NT2/D1 (cell line): ENCODE data around the gene BST2.
"Not testable (repeated sequence)": the region's sequence is repeated elsewhere in the genome, so short reads cannot be mapped to it uniquely, and the experiment has no call there.

Source experiments
- DNase-seq: peaks from one replicate; pipeline ENCODE4 v3.0.0-alpha.2; 2011; ENCODE audit warnings: low read depth, low spot score
- H3K27me3 ChIP-seq: 2 replicates; pipeline ENCODE4 v1.6.0; 2011; ENCODE audit warnings: mild to moderate bottlenecking; ENCODE audit not compliant: insufficient read length, insufficient read depth
- H3K36me3 ChIP-seq: 2 replicates; pipeline ENCODE4 v1.6.1; 2011; ENCODE audit warnings: mild to moderate bottlenecking, low read length, mixed read lengths; ENCODE audit not compliant: insufficient read depth, insufficient read length
- H3K4me1 ChIP-seq: 2 replicates; pipeline ENCODE4 v1.5.1; 2011; ENCODE audit not compliant: insufficient read depth, insufficient read length
- H3K4me3 ChIP-seq: 2 replicates; pipeline ENCODE4 v1.5.1; 2011; ENCODE audit warnings: low read depth; ENCODE audit not compliant: insufficient read length
- H3K9ac ChIP-seq: 2 replicates; pipeline ENCODE4 v1.6.0; 2011; ENCODE audit warnings: low read depth; ENCODE audit not compliant: insufficient read length
- H3K9me3 ChIP-seq: 2 replicates; pipeline ENCODE4 v1.5.1; 2011; ENCODE audit warnings: mild to moderate bottlenecking, low read length; ENCODE audit not compliant: insufficient read depth
- SUZ12 ChIP-seq: IDR thresholded peaks from 2 replicates; pipeline ENCODE4 v1.6.1; 2011; ENCODE audit not compliant: insufficient read length, insufficient read depth; ENCODE audit errors: extremely low read depth
- YY1 ChIP-seq: IDR thresholded peaks from 2 replicates; pipeline ENCODE4 v1.6.1; 2011; ENCODE audit not compliant: insufficient read length, insufficient read depth
- ZNF274 ChIP-seq: IDR thresholded peaks from 2 replicates; pipeline ENCODE4 v1.6.1; 2011; ENCODE audit warnings: mild to moderate bottlenecking, low read depth, low read length

BST2 gene

GRCh38 chr19:17380426-17381138 lies 24.8 kb downstream of the BST2 start:
- H3K4me1 ChIP-seq, result peaks cover 15% of the 10 kb centered on the region
- H3K4me3 ChIP-seq, result no peak overlapping the region
- H3K9ac ChIP-seq, result no peak overlapping the region
- H3K9me3 ChIP-seq, result peaks cover 8% of the 10 kb centered on the region; the same call in 1 of the 2 replicates
- TF ChIP-seq ZNF274, result no peak
- TF ChIP-seq SUZ12, result no peak
- TF ChIP-seq YY1, result no peak
- DNase-seq, result no peak
- H3K27me3 ChIP-seq, result no peaks in the 10 kb centered on the region
- H3K36me3 ChIP-seq, result no peaks in the 10 kb centered on the region

GRCh38 chr19:17379221-17379631 lies 26.2 kb downstream of the BST2 start:
- Histone ChIP-seq H3K9ac (no peak overlapping the region), H3K9me3 (peaks cover 8% of the 10 kb centered on the region; the same call in 1 of the 2 replicates), H3K27me3 (no peaks in the 10 kb centered on the region), H3K4me1 (peaks cover 13% of the 10 kb centered on the region), H3K36me3 (no peaks in the 10 kb centered on the region), H3K4me3 (no peak overlapping the region)
- TF ChIP-seq SUZ12 (no peak), YY1 (no peak), ZNF274 (no peak)
- DNase-seq, result no peak

GRCh38 chr19:17378271-17378670 lies 27.2 kb downstream of the BST2 start:
- no peak for DNase-seq
- H3K27me3 ChIP-seq, result no peaks in the 10 kb centered on the region
- TF ChIP-seq ZNF274, result no peak
- no peak for TF ChIP-seq YY1
- TF ChIP-seq SUZ12, result no peak
- H3K4me3 ChIP-seq, result no peak overlapping the region
- H3K36me3 ChIP-seq, result no peaks in the 10 kb centered on the region
- peak overlapping the region; percentile 42 for H3K9ac ChIP-seq
- peaks cover 14% of the 10 kb centered on the region for H3K4me1 ChIP-seq
- peaks cover 8% of the 10 kb centered on the region; the same call in 1 of the 2 replicates for H3K9me3 ChIP-seq

GRCh38 chr19:17376935-17377600 lies 28.4 kb downstream of the BST2 start, which contains the start of gene PLVAP:
Gene PLVAP, minus strand, starts transcription at chr19:17377342. Its CDS starts 54 bp downstream, at chr19:17377288.
- peak within 1 kb of the TSS; percentile 42 for H3K9ac ChIP-seq
- H3K27me3 ChIP-seq, result no peaks in the 10 kb centered on the region
- H3K4me3 ChIP-seq, result no peak within 1 kb of the TSS
- TF ChIP-seq ZNF274, result no peak
- TF ChIP-seq YY1, result no peak
- no peak for TF ChIP-seq SUZ12
- peaks cover 8% of the 10 kb centered on the region; the same call in 1 of the 2 replicates for H3K9me3 ChIP-seq
- peaks cover 14% of the 10 kb centered on the region for H3K4me1 ChIP-seq
- no peaks in the 10 kb centered on the region for H3K36me3 ChIP-seq
- no peak for DNase-seq

GRCh38 chr19:17370026-17370587 lies 35.3 kb downstream of the BST2 start:
- Histone ChIP-seq H3K36me3 (no peaks in the 10 kb centered on the region), H3K9me3 (no peaks in the 10 kb centered on the region), H3K4me3 (no peak overlapping the region), H3K9ac (no peak overlapping the region), H3K4me1 (peaks cover 4% of the 10 kb centered on the region), H3K27me3 (peaks cover 4% of the 10 kb centered on the region)
- TF ChIP-seq ZNF274 (no peak), YY1 (no peak)
- no peak for DNase-seq

GRCh38 chr19:17365361-17365760 lies 40.1 kb downstream of the BST2 start:
- Histone ChIP-seq H3K36me3 (no peaks in the 10 kb centered on the region), H3K4me3 (no peak overlapping the region), H3K4me1 (peaks cover 3% of the 10 kb centered on the region), H3K27me3 (peaks cover 4% of the 10 kb centered on the region), H3K9me3 (no peaks in the 10 kb centered on the region), H3K9ac (no peak overlapping the region)
- TF ChIP-seq YY1 (no peak), SUZ12 (no peak), ZNF274 (no peak)
- no peak for DNase-seq

GRCh38 chr19:17363852-17364605 lies 41.4 kb downstream of the BST2 start:
- H3K4me1 ChIP-seq, H3K9ac ChIP-seq, H3K36me3 ChIP-seq, DNase-seq, H3K4me3 ChIP-seq, H3K27me3 ChIP-seq, H3K9me3 ChIP-seq: not testable (repeated sequence)
